Measurements from ENCODE around the gene FAN1.

FAN1 gene

DNA sequence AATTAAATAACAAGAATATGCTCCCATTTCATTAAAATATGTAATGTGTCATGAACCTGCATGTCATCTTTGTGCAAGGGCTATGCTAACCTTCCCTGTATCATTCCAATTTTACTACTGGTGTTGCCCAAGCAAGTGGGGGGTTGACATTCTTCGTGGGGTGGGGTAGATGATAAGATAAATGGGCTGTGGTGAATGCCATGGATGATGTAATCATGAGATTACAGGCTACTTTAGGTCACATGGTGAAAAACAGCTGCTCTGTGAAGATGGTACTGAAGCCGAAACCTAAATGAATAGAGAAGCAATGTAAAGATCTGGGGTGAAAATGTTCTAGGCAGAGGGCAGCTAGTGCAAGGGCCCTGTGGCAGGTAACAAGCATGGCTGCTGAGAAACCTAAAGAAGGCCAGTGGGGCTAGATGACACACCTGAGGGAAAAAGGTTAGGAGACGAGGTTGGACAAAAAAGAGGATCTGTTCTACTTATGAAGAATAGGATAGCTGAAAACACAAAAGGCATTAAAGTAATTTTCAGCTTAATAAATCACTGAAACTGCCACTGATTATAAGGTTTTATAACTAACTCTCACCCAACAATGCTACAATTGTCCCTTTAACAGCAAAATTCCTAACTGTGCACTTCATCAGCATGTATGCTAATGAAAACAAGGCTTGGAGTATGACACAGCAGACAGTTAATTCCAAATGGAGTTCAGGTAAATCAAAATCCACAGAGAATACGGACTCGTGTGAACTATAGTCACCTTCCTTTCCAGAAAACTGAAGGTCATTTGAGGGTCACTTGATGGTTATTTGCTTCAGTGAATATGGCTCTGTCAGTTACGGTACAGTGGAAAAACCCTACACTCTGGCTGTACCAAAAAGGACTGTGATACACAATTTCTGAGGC, 52.8 kb downstream of the FAN1 start:
- DNase-seq (ENCODE audit: low read depth in 2 of 2): no peak

DNA sequence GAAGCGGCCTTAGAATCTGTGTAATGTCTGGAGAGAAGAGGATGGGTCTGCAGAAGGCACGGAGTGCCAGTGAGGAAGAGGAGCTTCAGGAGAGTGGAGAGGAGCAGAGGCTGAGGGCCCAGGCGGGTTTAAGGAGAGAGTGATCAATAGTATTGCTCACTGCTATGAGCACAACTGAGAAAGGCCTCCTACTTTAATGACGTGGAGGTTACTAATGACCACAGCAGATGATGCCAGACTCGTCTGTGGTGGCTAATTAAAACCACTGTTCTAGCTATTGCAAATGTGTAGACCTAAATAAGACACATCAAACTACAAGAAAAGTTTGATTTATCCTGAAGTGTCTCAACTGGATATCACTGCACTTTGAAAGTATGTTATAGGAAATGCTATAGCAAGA, 54.5 kb downstream of the FAN1 start:
- no peak for DNase-seq (ENCODE audit: low read depth in 2 of 2)

DNA sequence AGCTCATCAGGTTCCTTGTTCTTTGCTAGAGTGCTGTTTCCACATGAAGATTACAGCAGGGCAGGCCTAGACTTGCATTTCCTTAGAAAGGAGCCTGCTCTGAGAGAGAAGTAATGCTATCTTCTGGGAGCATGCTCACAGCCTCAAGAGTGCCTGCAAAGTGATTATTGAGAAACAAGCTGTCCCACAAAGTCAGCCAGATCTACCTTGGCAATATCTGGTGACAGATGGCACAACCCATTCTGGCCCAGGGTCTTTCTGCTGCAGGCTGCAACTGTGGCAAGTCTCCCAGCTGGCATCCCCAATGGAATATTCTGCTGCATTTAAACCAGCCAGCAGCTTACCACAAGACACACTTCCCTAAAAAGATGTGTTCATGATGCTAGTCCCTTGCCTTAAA, 58.4 kb downstream of the FAN1 start:
- DNase-seq (ENCODE audit: low read depth in 2 of 2): no peak

DNA sequence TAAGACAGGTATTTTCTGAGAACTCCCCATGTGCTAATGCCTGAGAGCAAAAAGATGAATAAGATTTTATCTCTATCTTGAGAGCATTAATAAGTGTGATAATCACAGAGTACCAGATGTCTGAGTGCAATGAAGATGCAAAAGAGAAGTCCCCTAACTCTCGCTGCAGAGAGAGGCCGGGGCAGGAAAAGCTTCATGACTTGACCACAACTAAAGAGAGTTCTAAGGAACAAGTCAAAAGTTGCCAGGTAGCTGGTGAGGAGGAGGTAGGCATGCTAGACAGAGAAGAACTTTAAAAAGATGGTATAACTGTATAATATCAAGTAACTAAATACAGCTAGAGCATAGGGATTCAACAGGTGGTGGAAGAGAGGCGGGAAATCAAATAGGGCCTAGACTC, 58.9 kb downstream of the FAN1 start:
- DNase-seq (ENCODE audit: low read depth in 2 of 2): no peak

DNA sequence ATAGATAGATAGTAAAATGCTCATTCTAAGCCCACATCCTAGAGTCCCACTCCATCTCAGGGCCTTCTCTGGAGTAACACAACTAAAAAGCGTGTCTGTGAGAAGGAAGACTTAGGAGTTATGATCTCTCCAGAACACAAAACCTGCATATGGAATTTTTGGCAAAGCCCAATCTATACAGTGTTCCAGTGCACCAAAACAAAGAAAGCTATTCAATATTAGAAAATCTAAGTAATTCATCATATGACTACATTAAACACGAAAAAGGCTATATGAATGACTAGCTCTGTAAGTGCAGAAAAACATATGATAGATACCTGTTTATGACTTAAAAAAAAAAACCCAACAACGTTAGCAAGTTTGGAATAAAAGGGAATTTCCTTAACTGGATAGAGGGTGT, 60.0 kb downstream of the FAN1 start:
- no peak for DNase-seq (ENCODE audit: low read depth in 2 of 2)

DNA sequence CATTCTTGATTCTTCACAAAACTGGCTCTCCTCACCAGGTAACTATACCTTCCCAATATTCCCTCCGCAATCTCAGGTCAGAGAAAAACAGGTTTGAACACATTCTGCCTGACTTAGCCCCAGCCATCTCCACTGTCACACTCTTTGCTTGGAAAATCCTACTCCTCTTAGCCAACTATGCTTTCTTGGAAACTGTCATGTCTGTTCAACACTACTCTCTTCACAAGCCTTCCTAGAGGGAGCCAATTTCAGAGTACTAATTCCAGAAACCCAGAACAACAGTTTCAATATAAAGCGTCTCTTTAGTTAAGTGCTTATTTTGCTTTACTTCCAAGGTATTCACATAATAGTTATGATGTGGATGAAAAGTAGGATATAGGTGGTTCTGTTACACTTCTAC, 66.0 kb downstream of the FAN1 start:
- no peak for DNase-seq (ENCODE audit: low read depth in 2 of 2)

DNA sequence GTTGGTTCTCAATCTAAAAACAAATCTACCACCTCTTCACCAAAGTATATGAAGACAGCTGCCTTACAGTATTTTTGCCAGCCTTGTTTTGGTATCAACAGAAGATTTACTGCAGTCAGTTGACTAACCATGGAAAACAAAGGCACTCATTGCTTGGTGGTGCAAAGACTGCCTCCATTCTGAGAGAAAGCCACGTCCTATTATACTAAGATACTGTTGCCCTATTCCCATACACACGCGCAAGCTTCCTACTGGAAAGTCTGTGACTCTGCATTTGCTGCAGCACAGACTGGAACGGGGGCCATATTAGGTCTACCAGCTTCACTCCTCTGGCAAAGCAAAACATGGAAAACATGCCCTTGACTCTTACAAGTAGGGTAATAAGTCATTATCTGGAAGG, 69.7 kb downstream of the FAN1 start:
- no peak for DNase-seq (ENCODE audit: low read depth in 2 of 2)

DNA sequence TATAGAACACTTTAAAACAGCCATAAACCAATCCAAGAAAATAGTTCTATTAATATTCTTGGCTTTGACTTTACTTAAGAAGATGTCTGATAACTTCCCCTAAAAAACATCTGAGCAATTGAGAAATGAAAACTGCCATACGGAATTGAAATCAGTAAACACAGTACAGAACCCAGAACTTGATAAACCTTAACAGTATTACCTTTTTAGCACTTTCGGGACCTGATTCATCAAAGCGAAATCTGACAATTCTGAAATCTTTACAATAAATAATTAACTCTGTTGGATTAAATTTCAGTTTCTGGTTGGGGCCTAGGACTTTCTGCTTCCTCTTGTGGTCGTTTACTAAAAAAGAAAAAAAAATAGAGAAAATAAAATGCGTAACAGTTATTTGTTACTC, 70.4 kb downstream of the FAN1 start:
- no peak for DNase-seq (ENCODE audit: low read depth in 2 of 2)

DNA sequence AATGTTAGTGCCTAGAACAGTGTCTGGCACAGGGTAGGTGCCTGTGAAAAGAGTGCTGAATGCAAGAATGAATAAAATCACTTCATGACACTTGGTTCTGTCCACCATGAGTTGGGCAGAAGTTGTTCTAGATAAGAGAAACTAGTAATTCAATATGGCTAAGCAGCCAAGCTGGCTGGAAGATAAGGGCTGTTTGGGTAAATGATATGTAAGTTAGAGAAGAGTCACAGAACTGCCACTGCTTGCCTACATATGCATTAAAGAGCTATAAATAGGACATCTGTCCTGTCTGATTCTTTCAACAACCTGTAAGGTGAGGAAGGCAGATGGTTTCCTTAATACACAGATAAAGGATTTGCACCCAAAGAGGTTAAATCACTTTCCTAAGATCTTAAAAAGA, 74.6 kb downstream of the FAN1 start:
- DNase-seq (ENCODE audit: low read depth in 2 of 2): no peak

DNA sequence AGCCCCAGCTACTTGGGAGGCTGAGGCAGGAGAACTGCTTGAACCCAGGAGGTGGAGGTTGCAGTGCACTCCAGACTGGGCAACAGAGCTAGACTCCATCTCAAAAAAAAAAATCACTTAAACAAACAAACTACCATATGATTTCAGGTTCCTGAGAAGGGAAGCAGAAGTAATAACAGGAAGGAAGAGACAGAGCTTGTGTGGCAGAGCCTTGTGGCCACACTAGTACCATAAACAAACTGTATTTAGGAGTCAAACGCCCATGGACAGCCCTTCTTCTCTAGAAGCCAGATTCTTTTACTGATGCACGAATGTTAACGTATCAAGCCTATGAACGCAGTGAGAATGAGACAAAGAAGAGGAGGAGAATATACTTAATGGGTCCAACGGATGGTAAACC, 75.7 kb downstream of the FAN1 start:
- no peak for DNase-seq (ENCODE audit: low read depth in 2 of 2)

DNA sequence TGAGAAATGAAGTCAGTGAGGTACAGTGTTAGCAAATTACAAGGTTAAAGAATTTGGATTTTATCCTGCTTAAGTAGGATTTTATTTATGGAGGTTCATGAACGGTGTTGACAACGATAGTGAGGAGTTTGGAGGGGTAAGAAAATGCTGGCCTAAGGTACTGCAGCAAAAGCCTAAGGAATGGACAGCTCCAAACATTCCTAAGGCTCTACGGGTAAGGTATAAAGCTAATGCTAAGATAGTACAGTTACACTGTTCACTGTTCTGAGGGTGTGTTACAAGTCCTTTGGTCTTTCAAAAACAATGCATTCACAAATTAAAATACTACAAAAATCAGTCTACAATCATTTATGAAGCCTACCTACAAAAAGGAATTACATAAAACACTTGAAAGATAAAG, 80.4 kb downstream of the FAN1 start:
- DNase-seq (ENCODE audit: low read depth in 2 of 2): no peak

DNA sequence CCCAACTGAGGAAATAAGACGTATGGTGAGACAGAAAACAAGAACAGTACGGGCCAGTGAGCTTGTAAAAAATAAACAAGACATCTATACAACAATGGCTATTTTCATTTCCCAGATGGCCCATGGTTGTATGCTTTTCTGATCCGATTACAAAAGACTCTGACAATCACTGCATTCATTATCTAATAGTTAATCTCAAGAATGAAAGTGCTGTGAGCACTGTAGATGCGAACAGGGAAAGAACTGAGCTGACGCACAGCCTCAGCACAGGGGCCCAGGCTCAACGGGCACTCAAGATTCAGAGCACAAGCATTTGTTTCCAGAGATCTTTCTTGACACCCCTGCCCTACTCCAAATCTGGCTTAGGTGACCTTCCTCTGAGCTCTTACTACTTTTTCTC, 80.8 kb downstream of the FAN1 start:
- no peak for DNase-seq (ENCODE audit: low read depth in 2 of 2)

DNA sequence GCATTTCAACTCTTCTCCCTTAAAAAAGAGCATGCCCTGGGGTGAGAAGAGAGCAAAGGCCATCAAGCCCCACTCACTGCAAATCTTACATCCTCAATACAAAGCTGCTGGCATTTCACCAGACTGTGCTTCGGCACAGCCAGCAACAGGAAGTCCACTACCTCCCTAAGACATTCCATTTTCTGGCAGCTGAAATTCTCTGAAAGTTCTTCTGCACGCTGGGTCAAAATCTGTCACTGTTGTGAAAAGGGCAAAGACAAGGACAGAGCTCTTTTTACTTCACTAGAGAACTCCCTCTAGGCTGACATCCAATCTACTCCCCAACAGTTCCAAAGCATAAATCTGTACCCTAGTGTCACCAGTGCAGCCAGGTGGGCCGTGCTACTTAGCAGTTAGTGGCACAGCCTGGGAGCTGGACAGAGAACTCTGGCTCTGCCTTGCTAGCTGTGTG, 81.4 kb downstream of the FAN1 start:
- no peak for DNase-seq (ENCODE audit: low read depth in 2 of 2)

DNA sequence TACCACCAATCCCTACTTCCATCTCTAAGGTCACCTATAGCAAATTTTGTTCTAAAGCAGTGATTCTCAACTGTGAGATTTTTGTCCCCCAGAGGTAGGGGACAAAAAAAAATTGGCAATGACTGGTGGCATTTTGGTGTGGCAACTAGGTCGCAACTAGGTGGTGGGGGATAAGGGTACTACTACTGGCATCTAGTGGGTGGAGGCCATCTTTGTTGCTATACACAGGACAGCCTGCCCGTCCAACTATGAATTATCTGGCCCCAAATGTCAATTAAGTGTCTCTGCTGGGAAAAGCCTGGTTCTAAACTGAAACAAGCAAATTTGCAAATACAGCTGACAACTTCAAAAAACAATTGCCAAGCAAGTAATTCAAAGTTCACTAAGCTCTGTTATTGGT, 86.3 kb downstream of the FAN1 start:
- no peak for DNase-seq (ENCODE audit: low read depth in 2 of 2)

DNA sequence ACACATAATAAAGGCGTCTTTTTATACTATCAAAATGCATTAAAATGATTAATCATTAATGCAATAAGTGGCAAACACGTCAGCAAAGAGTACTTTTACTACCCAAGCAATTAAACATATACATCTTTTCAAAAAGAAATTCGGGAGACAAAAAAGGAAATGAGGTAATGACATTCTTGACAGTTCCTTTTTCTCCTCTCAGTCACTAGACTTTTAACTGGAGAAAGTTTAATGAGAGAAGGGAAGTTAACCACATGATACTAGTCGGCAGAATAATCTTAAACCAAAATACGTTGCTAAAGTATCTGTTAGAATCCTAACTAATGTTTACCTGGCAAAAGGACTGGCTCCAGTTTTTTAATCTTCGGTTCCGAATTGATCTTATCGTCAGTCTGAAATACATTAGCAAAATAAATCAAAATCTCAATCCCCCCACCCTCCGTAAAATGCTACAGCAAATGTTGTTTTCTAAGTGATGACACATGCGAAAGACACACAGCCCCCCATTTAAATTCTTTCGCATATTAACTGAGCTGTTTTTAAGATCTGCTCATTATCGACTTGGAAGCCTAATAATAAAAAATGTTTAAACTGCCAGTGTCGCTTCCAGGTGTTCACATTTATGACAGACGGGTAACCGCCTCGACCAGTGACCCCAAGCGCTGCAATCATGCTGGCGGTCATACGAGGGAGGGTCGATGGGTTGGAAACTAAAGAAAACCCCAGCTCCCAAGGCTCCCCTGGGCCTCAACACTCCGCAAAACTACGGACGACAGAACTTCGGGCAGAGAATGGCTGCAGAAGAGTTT, 86.9 kb downstream of the FAN1 start:
- no peak for DNase-seq (ENCODE audit: low read depth in 2 of 2)

DNA sequence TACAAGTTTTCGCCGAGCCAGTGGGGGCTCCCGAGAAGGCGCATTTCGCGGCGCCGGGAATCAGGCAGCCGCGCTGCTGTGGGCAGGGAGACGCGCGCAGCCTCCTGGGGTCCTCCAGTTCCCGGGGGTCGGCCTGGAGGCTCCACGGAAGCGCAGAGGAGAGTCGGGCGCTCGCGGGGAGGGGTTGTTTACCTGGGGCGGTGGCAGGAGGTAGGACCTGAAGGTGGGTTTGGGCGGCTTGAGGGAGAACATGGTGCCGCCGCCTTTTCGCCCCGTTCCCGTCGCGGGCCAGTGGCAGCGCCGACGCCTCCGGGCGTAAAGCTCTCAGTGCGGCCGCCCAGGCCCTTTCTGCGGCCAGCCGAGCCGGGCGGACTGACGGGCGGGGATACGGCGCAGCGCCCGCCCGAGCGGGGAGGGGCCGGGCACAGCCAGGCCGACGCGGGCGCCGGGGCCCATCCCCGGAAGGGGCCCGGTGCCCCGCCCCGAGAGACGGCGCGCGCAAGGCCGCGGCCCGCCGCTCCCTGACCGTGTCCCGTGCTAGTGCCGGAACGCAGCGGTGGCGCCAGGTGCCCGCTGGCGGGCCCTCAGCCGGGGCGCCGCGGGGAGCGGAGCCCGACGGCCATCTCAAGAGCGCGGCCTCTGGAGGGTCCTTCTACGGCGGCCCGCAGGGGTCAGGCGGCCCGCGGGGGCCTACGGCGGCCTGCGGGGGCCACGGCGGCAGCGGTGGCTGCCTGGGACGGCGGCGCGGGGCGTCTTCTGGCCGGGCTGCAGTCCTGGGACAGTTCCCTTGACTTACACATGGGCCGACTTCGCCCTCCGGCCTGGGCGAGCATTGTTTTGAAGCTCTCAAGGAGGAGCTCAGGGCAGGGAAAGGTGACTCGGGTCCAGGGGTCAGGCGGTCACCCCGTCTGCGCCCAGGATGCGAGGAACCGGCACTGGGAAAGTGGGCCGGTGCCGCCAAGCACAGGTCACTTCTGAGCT, 87.8 kb downstream of the FAN1 start, which contains the start of gene MTMR10:
TSS of gene MTMR10 (minus strand) at position 374 of the 981 bp plus-strand sequence. CDS start at position 252, 122 bp downstream.
- DNase-seq (ENCODE audit: low read depth in 2 of 2): peak; percentile 46 to 69

DNA sequence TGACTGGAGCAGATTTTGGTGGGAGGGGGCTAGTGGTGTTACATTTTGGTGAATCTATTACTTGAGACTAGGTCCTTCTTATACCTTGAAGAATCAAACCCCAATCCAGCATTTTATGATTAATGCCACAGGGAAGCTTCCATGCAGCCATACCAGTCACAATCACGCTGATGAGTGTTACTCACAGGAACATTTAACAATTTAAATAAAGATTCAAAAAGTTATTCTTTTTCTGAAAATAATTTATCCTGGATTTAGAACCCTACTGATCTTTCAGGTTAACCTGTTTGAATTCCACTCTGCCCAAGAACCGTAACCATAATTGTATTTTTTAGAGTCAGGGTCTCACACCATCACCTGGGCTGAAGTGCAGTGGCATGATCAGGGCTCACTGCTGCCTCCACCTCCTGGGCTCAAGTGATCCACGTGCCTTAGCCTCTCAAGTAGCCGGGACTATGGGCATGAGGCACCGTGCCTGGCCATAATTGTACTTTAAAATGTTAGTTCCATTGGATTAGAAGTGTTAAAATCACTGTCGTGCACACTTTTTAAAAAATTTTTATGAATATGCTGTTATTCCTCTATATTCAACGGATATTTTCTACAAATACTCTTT, 88.6 kb downstream of the FAN1 start:
- DNase-seq (ENCODE audit: low read depth in 2 of 2): no peak
